Uterus (tissue), 4 donors: Measurements from ENCODE around the gene PSMD1. TPM values are rescaled to one million over a fixed set of nuclear protein-coding genes. Genes with fewer than 3 reads are reported as not detected.

Source experiments
- DNase-seq, 2 donors: peaks; one replicate each; pipeline ENCODE4 v3.0.0-alpha.2; 2019 to 2020
- H3K27ac ChIP-seq, 2 donors: fragments of 200-600 bp; sonication (generic); 1 replicate in 1 of 2; 2 replicates in 1 of 2; pipeline ENCODE4 v1.5.1; 2016 to 2018
- H3K27me3 ChIP-seq, 2 donors: fragments of 200-600 bp; sonication (generic); one replicate each; pipeline ENCODE4 v1.5.1; 2018 to 2019; ENCODE audit warnings: control low read depth in 1 of 2
- H3K36me3 ChIP-seq, 2 donors: fragments of 200-600 bp; sonication (generic); one replicate each; pipeline ENCODE4 v1.5.1; 2019; ENCODE audit warnings: control low read depth in 1 of 2
- H3K4me1 ChIP-seq, 2 donors: fragments of 200-600 bp; sonication (generic); one replicate each; pipeline ENCODE4 v1.5.1; 2018 to 2019; ENCODE audit warnings: control low read depth in 1 of 2
- H3K4me3 ChIP-seq, 2 donors: fragments of 200-600 bp; sonication (generic); 1 replicate in 1 of 2; 2 replicates in 1 of 2; pipeline ENCODE4 v1.5.1; 2018 to 2019; ENCODE audit warnings: mild to moderate bottlenecking in 1 of 2
- H3K9me3 ChIP-seq, 2 donors: fragments of 200-600 bp; sonication (generic); one replicate each; pipeline ENCODE4 v1.5.1; 2019; ENCODE audit warnings: control low read depth in 1 of 2
- POLR2A ChIP-seq, 2 donors: fragments of 450-650 bp; IDR thresholded peaks; one replicate each; pipeline ENCODE4 v1.6.1; 2016; ENCODE audit warnings: antibody characterized with exemption in 2 of 2, mild to moderate bottlenecking in 1 of 2, moderate library complexity in 1 of 2
- intact Hi-C: fragments of 100-400 bp; cut with DNase I; formaldehyde crosslinking; loops from one replicate; pipeline ENCODE4 v1.15.1; 2023; ENCODE audit warnings: low total_unique reads
- total RNA-seq, 4 donors: library from RNA; depleted of rRNA in 3 of 4; stranded (reverse); fragments of >200 nt in 3 of 4; gene quantifications; one replicate each; pipeline versions ENCODE4 v1.1.0 to v1.2.4, GENCODE V29; 2014 to 2023
- TF ChIP-seq, protein P1 (sequence below), 4 experiments: fragments of 200-600 bp in 2 of 4; fragments of 450-650 bp in 2 of 4; sonication (generic) in 2 of 4; IDR thresholded peaks; one replicate each; pipeline ENCODE4 v1.5.1; 2016 to 2019; ENCODE audit warnings: antibody characterized with exemption in 4 of 4, mild to moderate bottlenecking in 2 of 4, moderate library complexity in 1 of 4
- donor health status: DM: yes; HTN: yes; CAD: no.

The PSMD1 gene
- total RNA-seq, 4 donors from 2014 or later: 54.4 to 96.6 (median 68.6) TPM

DNA sequence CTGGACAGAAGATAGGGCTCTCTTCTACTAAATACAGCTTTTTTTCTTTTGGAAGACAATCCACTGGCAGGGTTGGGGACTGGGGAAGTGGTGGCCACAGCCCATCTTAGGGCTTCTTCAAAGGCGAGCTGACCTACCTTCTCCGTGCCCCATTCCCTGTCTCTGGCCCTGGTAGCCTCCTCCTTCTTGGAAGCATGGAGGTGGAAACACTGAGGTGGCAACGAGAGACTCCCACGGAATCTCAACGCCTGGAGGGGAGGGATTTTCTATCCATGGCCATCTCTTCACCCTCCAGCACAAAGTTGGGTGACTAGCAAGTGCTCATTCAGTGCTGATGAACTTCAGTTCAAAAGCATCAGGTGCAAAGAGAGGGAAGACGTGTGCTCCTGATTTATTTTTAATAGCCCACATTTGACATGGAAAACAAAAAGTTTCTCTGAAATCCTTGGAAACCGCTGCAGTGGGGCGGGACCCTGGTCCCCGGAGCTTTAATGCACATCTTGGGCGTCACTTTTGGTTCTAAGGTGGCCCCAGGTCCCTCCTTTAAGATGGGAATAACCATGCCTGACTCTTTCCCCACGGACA is 141.1 kb downstream of the PSMD1 start:
- DNase-seq: peak in 1 of 2 donors; percentile 17
- no peaks in the 10 kb centered on the region for H3K9me3 ChIP-seq
- no peaks in the 10 kb centered on the region for H3K27me3 ChIP-seq
- H3K36me3 ChIP-seq: no peaks in the 10 kb centered on the region
- intact Hi-C loops: no loop called here
- TF ChIP-seq, protein P1, sequence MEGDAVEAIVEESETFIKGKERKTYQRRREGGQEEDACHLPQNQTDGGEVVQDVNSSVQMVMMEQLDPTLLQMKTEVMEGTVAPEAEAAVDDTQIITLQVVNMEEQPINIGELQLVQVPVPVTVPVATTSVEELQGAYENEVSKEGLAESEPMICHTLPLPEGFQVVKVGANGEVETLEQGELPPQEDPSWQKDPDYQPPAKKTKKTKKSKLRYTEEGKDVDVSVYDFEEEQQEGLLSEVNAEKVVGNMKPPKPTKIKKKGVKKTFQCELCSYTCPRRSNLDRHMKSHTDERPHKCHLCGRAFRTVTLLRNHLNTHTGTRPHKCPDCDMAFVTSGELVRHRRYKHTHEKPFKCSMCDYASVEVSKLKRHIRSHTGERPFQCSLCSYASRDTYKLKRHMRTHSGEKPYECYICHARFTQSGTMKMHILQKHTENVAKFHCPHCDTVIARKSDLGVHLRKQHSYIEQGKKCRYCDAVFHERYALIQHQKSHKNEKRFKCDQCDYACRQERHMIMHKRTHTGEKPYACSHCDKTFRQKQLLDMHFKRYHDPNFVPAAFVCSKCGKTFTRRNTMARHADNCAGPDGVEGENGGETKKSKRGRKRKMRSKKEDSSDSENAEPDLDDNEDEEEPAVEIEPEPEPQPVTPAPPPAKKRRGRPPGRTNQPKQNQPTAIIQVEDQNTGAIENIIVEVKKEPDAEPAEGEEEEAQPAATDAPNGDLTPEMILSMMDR (IDR thresholded peaks at IDR 0.05): no peak
- no peak for TF ChIP-seq POLR2A (IDR thresholded peaks at IDR 0.05)
- H3K27ac ChIP-seq: peak overlapping the region; percentile 75 to 76
- peak overlapping the region; percentile 52 to 73 for H3K4me3 ChIP-seq
- peaks cover 4 to 7% of the 10 kb centered on the region in 2 donors for H3K4me1 ChIP-seq

DNA sequence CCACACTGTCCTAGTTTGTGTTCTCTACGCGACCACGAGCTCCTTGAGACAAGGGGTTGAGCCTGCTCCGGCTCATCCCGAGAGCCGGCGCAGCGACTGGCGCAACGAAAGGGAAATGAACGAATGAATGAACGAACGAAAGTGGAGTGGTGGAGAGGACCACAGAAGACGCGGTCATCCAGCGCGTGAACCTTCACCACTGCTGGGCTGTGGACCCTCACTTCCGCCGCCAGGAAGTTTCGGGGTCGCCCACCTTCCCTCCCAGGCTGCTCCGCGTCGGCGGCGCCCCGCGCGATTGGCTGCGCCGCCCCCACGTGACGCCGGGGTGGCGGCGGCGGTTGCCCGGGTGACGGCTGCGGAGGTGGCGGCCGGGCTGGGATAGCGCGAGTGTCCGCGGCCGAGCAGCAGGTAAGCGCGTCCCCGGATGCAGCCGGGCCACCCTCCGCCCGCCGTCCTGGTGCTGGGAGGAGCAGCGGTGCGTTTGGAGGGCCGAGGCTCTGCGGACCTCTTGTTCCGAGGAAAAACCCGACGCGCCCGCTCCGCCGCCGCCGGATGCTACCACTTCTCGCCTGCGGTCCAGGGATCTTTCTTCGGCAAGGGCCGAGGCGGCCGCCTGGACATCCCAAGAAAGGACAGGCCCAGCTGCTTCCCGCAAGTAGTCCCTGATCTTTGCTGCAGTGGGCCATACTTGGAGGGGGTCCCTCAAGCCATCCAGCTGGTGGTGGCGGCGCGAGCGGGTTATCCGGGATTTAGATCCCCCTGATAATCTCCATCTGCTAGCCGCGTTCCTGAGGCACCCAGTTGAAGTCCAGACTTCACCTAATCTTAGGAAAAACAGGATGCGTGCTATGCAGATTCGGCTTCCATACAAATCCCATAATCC is 141.9 kb downstream of the PSMD1 start, which contains the start of gene ARMC9:
Gene ARMC9 (plus strand): TSS at position 341 of the 883 bp plus-strand sequence. CDS start 7,608 bp downstream, outside the sequence.
- TF ChIP-seq, protein P1 (IDR thresholded peaks at IDR 0.05): peak in 2 of 4 experiments; percentile 3 to 8
- peak in 1 of 2 donors; percentile 66 for TF ChIP-seq POLR2A (IDR thresholded peaks at IDR 0.05)
- H3K9me3 ChIP-seq: no peaks in the 10 kb centered on the region
- peak within 1 kb of the TSS; percentile 52 to 73 for H3K4me3 ChIP-seq
- no peaks in the 10 kb centered on the region for H3K36me3 ChIP-seq
- intact Hi-C loops: no loop called here
- H3K27ac ChIP-seq: peak within 1 kb of the TSS; percentile 75 to 76
- H3K27me3 ChIP-seq: no peaks in the 10 kb centered on the region
- peak; percentile 54 to 78 for DNase-seq
- H3K4me1 ChIP-seq: peaks cover 4 to 7% of the 10 kb centered on the region in 2 donors

DNA sequence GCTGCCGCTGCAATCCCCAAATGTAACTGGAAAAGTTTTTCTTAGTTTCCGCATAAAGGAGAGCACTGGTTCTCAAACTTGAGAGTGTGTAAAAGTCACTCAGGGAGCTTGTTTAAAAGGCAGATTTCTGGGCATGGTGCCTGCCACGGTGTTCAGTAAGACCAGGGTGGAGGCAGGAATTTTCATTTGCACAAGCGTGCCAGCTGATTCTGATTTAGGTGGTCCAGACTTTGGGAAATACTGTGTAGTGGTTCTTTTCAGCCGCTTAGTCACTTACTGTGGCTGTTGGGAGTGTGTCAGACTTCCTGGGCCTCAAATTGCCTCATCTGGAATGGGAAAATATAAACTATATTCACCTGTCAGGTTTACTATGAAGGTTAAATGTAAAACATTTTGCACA is 142.6 kb downstream of the PSMD1 start:
- Histone ChIP-seq H3K27ac (peak overlapping the region; percentile 75 to 76), H3K4me3 (peak overlapping the region; percentile 52 to 73), H3K36me3 (no peaks in the 10 kb centered on the region), H3K4me1 (peaks cover 4 to 7% of the 10 kb centered on the region in 2 donors), H3K9me3 (no peaks in the 10 kb centered on the region), H3K27me3 (no peaks in the 10 kb centered on the region)
- no peak for DNase-seq
- intact Hi-C loops: no loop called here
- TF ChIP-seq, protein P1 (IDR thresholded peaks at IDR 0.05): no peak
- TF ChIP-seq POLR2A (IDR thresholded peaks at IDR 0.05): no peak

DNA sequence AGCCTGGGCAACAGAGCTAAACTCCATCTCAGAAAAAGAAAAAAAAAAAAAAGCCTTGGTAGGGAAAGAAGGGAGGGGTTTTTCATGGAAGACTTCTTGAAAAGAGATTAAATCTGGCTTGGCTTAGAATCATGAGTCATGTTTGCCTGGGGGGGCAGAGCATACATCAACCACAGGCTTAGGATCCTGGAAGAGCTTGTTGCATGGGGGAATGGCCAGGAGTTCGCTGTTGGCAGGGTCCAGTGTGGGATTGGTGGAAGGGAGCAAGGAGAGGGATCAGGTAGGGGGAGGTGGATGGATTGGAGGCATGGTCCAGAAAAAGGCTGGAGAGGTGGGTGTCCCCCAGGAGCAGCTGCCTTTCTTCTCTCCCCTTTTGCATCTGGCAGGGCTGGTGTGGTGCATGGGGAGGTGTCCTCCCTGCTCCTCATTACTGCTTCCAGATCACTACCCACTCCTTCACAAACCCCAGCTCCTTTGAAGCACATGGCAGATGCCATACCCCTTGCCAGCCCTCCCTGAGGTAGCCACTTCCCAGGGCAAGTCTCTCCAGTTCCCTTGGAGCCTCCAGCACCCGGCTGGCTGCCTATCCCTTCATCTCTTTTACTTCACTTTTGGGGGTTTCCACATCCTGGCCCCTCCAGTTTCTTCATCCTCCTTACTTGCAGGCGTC is 144.3 kb downstream of the PSMD1 start:
- H3K4me1 ChIP-seq: peaks cover 4 to 7% of the 10 kb centered on the region in 2 donors

DNA sequence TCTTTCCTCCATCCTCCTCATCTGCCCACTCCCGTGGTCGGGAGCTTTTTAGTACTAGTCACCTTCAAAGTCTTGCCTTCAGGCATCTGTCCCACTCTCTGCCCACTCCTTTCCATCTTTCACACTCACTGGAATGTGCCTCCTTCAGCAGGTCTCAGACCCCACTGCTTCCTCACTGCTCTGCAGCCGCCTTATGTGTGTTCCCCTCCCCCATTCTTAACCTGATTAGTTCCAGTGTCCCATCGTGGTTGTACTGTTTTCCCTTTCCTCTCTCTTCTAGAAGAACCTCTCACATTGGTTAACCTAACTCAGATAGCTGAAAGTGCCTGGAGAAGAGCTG is 144.8 kb downstream of the PSMD1 start:
- H3K9me3 ChIP-seq: no peaks in the 10 kb centered on the region
- TF ChIP-seq POLR2A (IDR thresholded peaks at IDR 0.05): no peak
- TF ChIP-seq, protein P1 (IDR thresholded peaks at IDR 0.05): no peak
- no peaks in the 10 kb centered on the region for H3K36me3 ChIP-seq
- intact Hi-C loops: no loop called here
- no peak overlapping the region for H3K27ac ChIP-seq
- H3K4me1 ChIP-seq: peaks cover 4 to 7% of the 10 kb centered on the region in 2 donors
- no peak overlapping the region for H3K4me3 ChIP-seq
- DNase-seq: no peak
- no peaks in the 10 kb centered on the region for H3K27me3 ChIP-seq

More for the DNA sequence above, 144.3 kb downstream of the PSMD1 start:
- DNase-seq: no peak
- H3K36me3 ChIP-seq: no peaks in the 10 kb centered on the region
- intact Hi-C loops: no loop called here
- H3K27me3 ChIP-seq: no peaks in the 10 kb centered on the region
- H3K27ac ChIP-seq: peak overlapping the region in 1 of 2 donors; percentile 9
- H3K9me3 ChIP-seq: no peaks in the 10 kb centered on the region
- TF ChIP-seq POLR2A (IDR thresholded peaks at IDR 0.05): no peak
- H3K4me3 ChIP-seq: no peak overlapping the region
